Vagina (tissue), 2 donors: ENCODE data around the gene SFN. TPM values are rescaled to one million over a fixed set of nuclear protein-coding genes. Genes with fewer than 3 reads are reported as not detected.

ENCODE experiments used
- DNase-seq, 2 donors: peaks; one replicate each; pipeline ENCODE4 v3.0.0-alpha.2; 2017; ENCODE audit errors: extremely low spot score in 2 of 2
- H3K27ac ChIP-seq: fragments of 200-600 bp; sonication (generic); one replicate; pipeline ENCODE4 v1.5.1; 2019
- H3K27me3 ChIP-seq: fragments of 200-600 bp; sonication (generic); one replicate; pipeline ENCODE4 v1.5.1; 2019
- H3K36me3 ChIP-seq, 2 donors: fragments of 200-600 bp; sonication (generic); one replicate each; pipeline ENCODE4 v1.5.1; 2017 to 2019
- H3K4me1 ChIP-seq: fragments of 200-600 bp; sonication (generic); one replicate; pipeline ENCODE4 v1.5.1; 2019
- H3K4me3 ChIP-seq, 2 donors: fragments of 200-600 bp; sonication (generic); 1 replicate in 1 of 2; 2 replicates in 1 of 2; pipeline ENCODE4 v1.5.1; 2016 to 2019
- H3K9me3 ChIP-seq: fragments of 200-600 bp; sonication (generic); one replicate; pipeline ENCODE4 v1.5.1; 2019
- POLR2A ChIP-seq, 2 donors: fragments of 450-650 bp; IDR thresholded peaks; one replicate each; pipeline ENCODE4 v1.6.1; 2017; ENCODE audit warnings: antibody characterized with exemption in 2 of 2, mild to moderate bottlenecking in 2 of 2, moderate library complexity in 2 of 2
- POLR2AphosphoS5 ChIP-seq, 2 donors: sonication (generic); formaldehyde crosslinking; IDR thresholded peaks; one replicate each; pipeline ENCODE4 v1.9.0; 2017; ENCODE audit warnings: antibody characterized with exemption in 2 of 2, mild to moderate bottlenecking in 2 of 2, low read depth in 1 of 2; ENCODE audit not compliant: insufficient read depth in 1 of 2
- intact Hi-C: fragments of 100-400 bp; cut with DNase I; formaldehyde crosslinking; loops from one replicate; pipeline ENCODE4 v1.15.1; 2023
- total RNA-seq: library from RNA; depleted of rRNA; stranded (reverse); fragments of >200 nt; gene quantifications from one replicate; pipeline ENCODE4 v1.2.3, GENCODE V29; 2016
- TF ChIP-seq, protein P1 (sequence below), 3 experiments: fragments of 450-650 bp in 2 of 3; fragments of 200-600 bp in 1 of 3; sonication (generic) in 1 of 3; IDR thresholded peaks; one replicate each; pipeline ENCODE4 v1.5.1; 2017 to 2019; ENCODE audit warnings: antibody characterized with exemption in 3 of 3, mild to moderate bottlenecking in 2 of 3, moderate library complexity in 2 of 3

Gene SFN
- 406 TPM for total RNA-seq

DNA sequence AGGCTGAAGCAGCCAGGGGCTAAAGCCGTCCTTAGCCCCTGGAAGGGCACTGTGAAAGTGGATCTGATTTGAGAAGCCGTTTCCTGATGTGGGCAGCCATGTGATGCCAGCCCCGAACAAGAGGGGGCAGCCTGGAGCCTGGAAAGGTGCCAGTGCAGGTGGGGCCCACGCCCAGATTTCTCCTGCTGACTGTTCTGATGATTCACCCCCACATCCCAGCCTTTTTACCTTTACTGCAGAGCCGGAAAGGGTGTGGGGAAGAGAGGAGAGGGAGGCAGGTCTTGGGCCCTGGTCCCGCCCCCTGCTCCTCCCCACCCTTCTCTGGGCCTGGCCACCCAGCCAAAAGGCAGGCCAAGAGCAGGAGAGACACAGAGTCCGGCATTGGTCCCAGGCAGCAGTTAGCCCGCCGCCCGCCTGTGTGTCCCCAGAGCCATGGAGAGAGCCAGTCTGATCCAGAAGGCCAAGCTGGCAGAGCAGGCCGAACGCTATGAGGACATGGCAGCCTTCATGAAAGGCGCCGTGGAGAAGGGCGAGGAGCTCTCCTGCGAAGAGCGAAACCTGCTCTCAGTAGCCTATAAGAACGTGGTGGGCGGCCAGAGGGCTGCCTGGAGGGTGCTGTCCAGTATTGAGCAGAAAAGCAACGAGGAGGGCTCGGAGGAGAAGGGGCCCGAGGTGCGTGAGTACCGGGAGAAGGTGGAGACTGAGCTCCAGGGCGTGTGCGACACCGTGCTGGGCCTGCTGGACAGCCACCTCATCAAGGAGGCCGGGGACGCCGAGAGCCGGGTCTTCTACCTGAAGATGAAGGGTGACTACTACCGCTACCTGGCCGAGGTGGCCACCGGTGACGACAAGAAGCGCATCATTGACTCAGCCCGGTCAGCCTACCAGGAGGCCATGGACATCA is at the start of gene SFN:
Gene SFN (plus strand): TSS at position 369 of the 904 bp plus-strand sequence. CDS start 64 bp downstream, at position 433.
- peak within 1 kb of the TSS; percentile 48 to 67 for H3K4me3 ChIP-seq
- H3K27ac ChIP-seq, result peak within 1 kb of the TSS; percentile 98
- H3K4me1 ChIP-seq, result peaks cover 41% of the 10 kb centered on the region
- TF ChIP-seq POLR2A (IDR thresholded peaks at IDR 0.05) (peak in 1 of 2 donors; percentile 41), POLR2AphosphoS5 (IDR thresholded peaks at IDR 0.05; ENCODE audit: insufficient read depth in 1 of 2, low read depth in 1 of 2) (peak; percentile 60 to 88)
- TF ChIP-seq, protein P1, sequence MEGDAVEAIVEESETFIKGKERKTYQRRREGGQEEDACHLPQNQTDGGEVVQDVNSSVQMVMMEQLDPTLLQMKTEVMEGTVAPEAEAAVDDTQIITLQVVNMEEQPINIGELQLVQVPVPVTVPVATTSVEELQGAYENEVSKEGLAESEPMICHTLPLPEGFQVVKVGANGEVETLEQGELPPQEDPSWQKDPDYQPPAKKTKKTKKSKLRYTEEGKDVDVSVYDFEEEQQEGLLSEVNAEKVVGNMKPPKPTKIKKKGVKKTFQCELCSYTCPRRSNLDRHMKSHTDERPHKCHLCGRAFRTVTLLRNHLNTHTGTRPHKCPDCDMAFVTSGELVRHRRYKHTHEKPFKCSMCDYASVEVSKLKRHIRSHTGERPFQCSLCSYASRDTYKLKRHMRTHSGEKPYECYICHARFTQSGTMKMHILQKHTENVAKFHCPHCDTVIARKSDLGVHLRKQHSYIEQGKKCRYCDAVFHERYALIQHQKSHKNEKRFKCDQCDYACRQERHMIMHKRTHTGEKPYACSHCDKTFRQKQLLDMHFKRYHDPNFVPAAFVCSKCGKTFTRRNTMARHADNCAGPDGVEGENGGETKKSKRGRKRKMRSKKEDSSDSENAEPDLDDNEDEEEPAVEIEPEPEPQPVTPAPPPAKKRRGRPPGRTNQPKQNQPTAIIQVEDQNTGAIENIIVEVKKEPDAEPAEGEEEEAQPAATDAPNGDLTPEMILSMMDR (IDR thresholded peaks at IDR 0.05), result no peak
- H3K9me3 ChIP-seq, result no peaks in the 10 kb centered on the region
- no peaks in the 10 kb centered on the region for H3K36me3 ChIP-seq
- intact Hi-C loops, result no loop called here
- no peak for DNase-seq
- H3K27me3 ChIP-seq, result no peaks in the 10 kb centered on the region

DNA sequence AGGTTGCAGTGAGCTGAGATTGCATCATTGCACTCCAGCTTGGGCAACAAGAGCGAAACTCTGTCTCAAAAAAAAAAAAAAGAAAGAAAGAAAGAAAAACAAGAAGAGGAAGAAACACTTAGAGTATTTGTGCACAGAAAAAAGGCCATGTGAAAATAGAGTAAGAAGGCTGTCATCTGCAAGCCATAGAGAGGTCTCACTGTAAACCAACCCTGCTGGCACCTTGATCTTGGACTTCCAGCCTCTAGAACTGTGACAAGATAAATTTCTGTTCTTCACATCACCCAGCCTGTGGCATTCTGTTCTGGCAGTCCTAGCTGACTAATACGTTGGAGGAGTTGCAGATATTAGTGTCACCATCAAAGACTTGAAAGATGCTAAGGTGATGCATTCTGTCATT is 48.6 kb upstream of the SFN start:
- H3K4me3 ChIP-seq, result no peak overlapping the region
- DNase-seq, result no peak
- H3K4me1 ChIP-seq, result no peaks in the 10 kb centered on the region
- TF ChIP-seq POLR2A (IDR thresholded peaks at IDR 0.05) (no peak), POLR2AphosphoS5 (IDR thresholded peaks at IDR 0.05; ENCODE audit: insufficient read depth in 1 of 2, low read depth in 1 of 2) (no peak)
- TF ChIP-seq, protein P1 (IDR thresholded peaks at IDR 0.05), result no peak
- H3K27ac ChIP-seq, result no peak overlapping the region
- H3K27me3 ChIP-seq, result no peaks in the 10 kb centered on the region
- H3K9me3 ChIP-seq, result no peaks in the 10 kb centered on the region
- H3K36me3 ChIP-seq, result no peaks in the 10 kb centered on the region
- intact Hi-C loops, result no loop called here

- Histone ChIP-seq H3K36me3 (no peaks in the 10 kb centered on the region), H3K27ac (no peak overlapping the region), H3K9me3 (no peaks in the 10 kb centered on the region), H3K4me1 (no peaks in the 10 kb centered on the region), H3K27me3 (no peaks in the 10 kb centered on the region), H3K4me3 (no peak overlapping the region)
- intact Hi-C loops, result no loop called here
- DNase-seq, result no peak
- TF ChIP-seq POLR2AphosphoS5 (IDR thresholded peaks at IDR 0.05; ENCODE audit: insufficient read depth in 1 of 2, low read depth in 1 of 2) (no peak), POLR2A (IDR thresholded peaks at IDR 0.05) (no peak)
- TF ChIP-seq, protein P1 (IDR thresholded peaks at IDR 0.05), result no peak
Measured at GRCh38 chr1:26814893-26815292, 48.1 kb upstream of the SFN start.

DNA sequence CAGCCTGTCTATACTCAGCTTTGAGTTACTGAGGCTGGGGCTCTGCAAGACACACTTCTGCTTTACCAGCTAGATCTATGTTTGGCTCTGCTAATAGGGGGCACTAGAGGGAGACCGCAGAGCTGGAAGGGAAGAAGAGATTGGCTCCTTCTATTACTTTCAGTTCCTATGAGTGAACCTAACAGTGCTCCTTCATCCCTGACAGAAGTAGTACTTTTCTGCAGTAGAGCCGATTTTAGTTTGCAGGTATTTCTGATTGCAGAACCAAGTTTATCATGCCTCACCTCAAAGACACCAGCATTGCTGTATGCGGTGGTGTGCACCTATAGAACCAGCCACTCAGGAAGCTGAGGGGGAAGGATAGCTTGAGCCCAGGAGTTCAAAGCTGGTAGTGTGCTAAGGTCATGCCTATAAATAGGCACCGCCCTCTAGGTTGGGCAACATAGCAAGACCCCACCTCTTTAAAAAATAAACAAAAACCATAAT is 42.1 kb upstream of the SFN start:
- H3K36me3 ChIP-seq, result no peaks in the 10 kb centered on the region
- no peak overlapping the region for H3K4me3 ChIP-seq
- H3K9me3 ChIP-seq, result no peaks in the 10 kb centered on the region
- no peaks in the 10 kb centered on the region for H3K27me3 ChIP-seq
- no peak for TF ChIP-seq POLR2A (IDR thresholded peaks at IDR 0.05)
- TF ChIP-seq, protein P1 (IDR thresholded peaks at IDR 0.05), result no peak
- no peak for TF ChIP-seq POLR2AphosphoS5 (IDR thresholded peaks at IDR 0.05; ENCODE audit: insufficient read depth in 1 of 2, low read depth in 1 of 2)
- intact Hi-C loops, result no loop called here
- DNase-seq, result no peak
- no peak overlapping the region for H3K27ac ChIP-seq
- H3K4me1 ChIP-seq, result peaks cover 7% of the 10 kb centered on the region
